Common myeloid progenitor, CD34-positive (primary cell): Measurements from ENCODE around the gene KCTD10.

Source experiments
- CTCF ChIA-PET: fragments of 350-600 bp; sonication (Branson Sonifier 250); formaldehyde crosslinking; loops from one replicate; lab custom pipeline; 2021; ENCODE audit warnings: antibody characterized with exemption; lab: Charles Lee
- POLR2A ChIA-PET: fragments of 350-600 bp; sonication (Branson Sonifier 250); formaldehyde crosslinking; loops from one replicate; lab custom pipeline; 2021; ENCODE audit warnings: antibody characterized with exemption; lab: Charles Lee
- DNase-seq, 3 donors: peaks; one replicate each; pipeline versions ENCODE4 v3.0.0 to v3.0.0-alpha.2; 2013
- H3K27ac ChIP-seq, 2 experiments: 1 replicate in 1 of 2; 2 replicates in 1 of 2; pipeline ENCODE4 v1.7.0; 2013; ENCODE audit warnings: inconsistent platforms in 2 of 2, low read length in 2 of 2, mild to moderate bottlenecking in 2 of 2, low read depth in 1 of 2, moderate library complexity in 1 of 2; ENCODE audit not compliant: severe bottlenecking in 2 of 2, insufficient read depth in 1 of 2, poor library complexity in 1 of 2
- H3K27me3 ChIP-seq, 5 experiments: replicated peaks in 2 of 5; 1 replicate in 3 of 5; 2 replicates in 2 of 5; pipeline versions ENCODE4 v1.6.1 to v1.7.0; 2013; ENCODE audit warnings: low read length in 4 of 5, mild to moderate bottlenecking in 2 of 5, moderate library complexity in 2 of 5, inconsistent platforms in 1 of 5; ENCODE audit not compliant: insufficient read depth in 5 of 5, control insufficient read depth in 4 of 5
- H3K36me3 ChIP-seq, 4 experiments: 1 replicate in 2 of 4; 2 replicates in 2 of 4; pipeline versions ENCODE4 v1.6.1 to v1.7.0; 2013; ENCODE audit warnings: low read length in 3 of 4, control low read depth in 1 of 4, mild to moderate bottlenecking in 1 of 4; ENCODE audit not compliant: control insufficient read depth in 4 of 4, insufficient read depth in 4 of 4
- H3K4me1 ChIP-seq, 4 experiments: 1 replicate in 3 of 4; 2 replicates in 1 of 4; pipeline versions ENCODE4 v1.6.1 to v1.7.1; 2013; ENCODE audit warnings: low read length in 3 of 4, mild to moderate bottlenecking in 3 of 4, control low read depth in 1 of 4, inconsistent platforms in 1 of 4, moderate library complexity in 1 of 4; ENCODE audit not compliant: control insufficient read depth in 4 of 4, insufficient read depth in 4 of 4; ENCODE audit errors: control extremely low read depth in 1 of 4
- H3K4me3 ChIP-seq, 7 experiments: 1 replicate in 4 of 7; 2 replicates in 3 of 7; pipeline versions ENCODE4 v1.5.1 to v1.7.0; 2013; ENCODE audit warnings: mild to moderate bottlenecking in 7 of 7, low read length in 6 of 7, moderate library complexity in 6 of 7, inconsistent platforms in 2 of 7, low read depth in 2 of 7, control low read depth in 1 of 7; ENCODE audit not compliant: insufficient read depth in 4 of 7, control insufficient read depth in 1 of 7; ENCODE audit errors: extremely low read depth in 1 of 7
- H3K9me3 ChIP-seq, 5 experiments: 1 replicate in 4 of 5; 2 replicates in 1 of 5; pipeline versions ENCODE4 v1.6.1 to v1.7.1; 2013; ENCODE audit warnings: low read length in 4 of 5, mild to moderate bottlenecking in 2 of 5, inconsistent platforms in 1 of 5, low read depth in 1 of 5, moderate library complexity in 1 of 5; ENCODE audit not compliant: control insufficient read depth in 4 of 5, insufficient read depth in 2 of 5; ENCODE audit errors: control extremely low read depth in 1 of 5
- WGBS: methylation state at CpG from one replicate; pipeline ENCODE4 v1.1.5; 2013; ENCODE audit not compliant: insufficient coverage; 5-methylcytosine and 5-hydroxymethylcytosine counted together

Gene KCTD10

DNA sequence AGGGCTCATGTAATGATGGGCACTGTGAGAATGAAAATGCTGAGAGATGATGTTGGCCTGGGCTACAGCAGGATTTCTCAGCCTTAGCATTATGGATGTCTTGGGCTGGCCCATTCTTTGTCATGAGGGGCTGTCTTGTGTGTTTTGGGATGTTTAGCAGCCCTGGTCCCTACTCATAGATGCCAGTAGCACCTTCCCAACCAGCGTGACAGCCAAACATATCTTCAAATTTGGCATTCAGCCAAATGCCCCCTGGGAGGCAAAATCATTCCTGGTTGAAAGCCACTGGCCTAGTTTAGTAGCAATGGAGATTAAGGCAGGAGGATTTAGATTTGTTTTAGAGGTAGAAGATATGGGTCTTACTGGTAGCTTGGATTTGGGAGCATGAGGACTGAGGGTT is 27.0 kb upstream of the KCTD10 start:
- Histone ChIP-seq H3K4me1 (no peaks in the 10 kb centered on the region), H3K36me3 (peaks cover 23 to 96% (median 68%) of the 10 kb centered on the region in 4 experiments), H3K27me3 (no peaks in the 10 kb centered on the region), H3K27ac (no peak overlapping the region), H3K4me3 (no peak overlapping the region), H3K9me3 (no peaks in the 10 kb centered on the region)
- POLR2A ChIA-PET, result no interaction called here
- CTCF ChIA-PET, result interaction anchor here (1.0 kb wide), 1 partner anchor 17 kb away, joined by 3 read pairs; no protein-coding TSS in a partner anchor
- no peak for DNase-seq
- WGBS, result no CpG with 5 or more reads among the region's 1 CpG

DNA sequence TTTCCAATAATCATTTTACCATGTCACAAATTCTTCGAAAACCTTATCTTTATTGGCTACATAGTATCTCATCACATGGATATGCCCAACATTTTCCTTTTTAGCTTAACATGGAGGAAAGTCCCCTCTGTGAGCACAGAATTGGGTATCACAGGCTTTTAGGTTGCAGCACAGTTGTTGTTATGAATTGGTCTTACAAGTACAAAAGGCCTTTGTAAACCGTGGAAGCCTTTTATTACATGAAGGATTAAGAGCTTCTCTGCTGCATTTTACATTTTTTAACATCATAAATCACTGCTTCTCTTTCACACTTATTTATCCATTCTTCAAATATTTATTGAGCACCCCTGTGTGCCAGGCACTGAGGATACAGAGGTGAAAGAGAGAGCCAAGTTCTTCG is 26.5 kb upstream of the KCTD10 start:
- Histone ChIP-seq H3K4me1 (no peaks in the 10 kb centered on the region), H3K27ac (no peak overlapping the region), H3K4me3 (no peak overlapping the region), H3K9me3 (no peaks in the 10 kb centered on the region), H3K36me3 (peaks cover 23 to 96% (median 70%) of the 10 kb centered on the region in 4 experiments), H3K27me3 (no peaks in the 10 kb centered on the region)
- 100% methylated on average over 1 of the region's 3 CpGs for WGBS
- ChIA-PET POLR2A (no interaction called here), CTCF (interaction anchor here (1.0 kb wide), 1 partner anchor 17 kb away, joined by 3 read pairs; no protein-coding TSS in a partner anchor)
- DNase-seq, result no peak

DNA sequence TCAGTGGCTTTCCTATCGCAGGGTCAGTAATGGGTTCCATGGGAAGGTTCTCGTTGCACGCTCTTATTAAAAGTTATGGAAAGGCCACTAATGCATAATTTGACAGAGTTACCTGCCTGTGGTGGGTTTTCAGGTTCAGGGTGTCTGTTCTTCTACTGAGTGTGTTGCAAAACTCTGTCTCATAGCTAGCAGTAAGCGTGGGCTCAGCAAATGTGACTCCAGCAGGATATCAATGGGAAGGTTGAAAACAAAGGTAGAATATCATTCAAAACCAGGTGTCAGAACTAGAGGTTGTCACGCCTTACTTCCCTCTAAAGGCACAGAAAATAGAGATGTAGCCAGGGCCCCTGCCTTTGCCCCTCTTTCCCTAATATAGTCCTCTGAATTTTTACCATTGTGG is 25.2 kb upstream of the KCTD10 start:
- no peak overlapping the region for H3K4me3 ChIP-seq
- ChIA-PET POLR2A (no interaction called here), CTCF (interaction anchor here (1.1 to 1.4 kb wide), 2 partner anchors 8 to 343 kb away, joined by 3 read pairs; no protein-coding TSS in a partner anchor)
- H3K9me3 ChIP-seq, result no peaks in the 10 kb centered on the region
- no peak overlapping the region for H3K27ac ChIP-seq
- H3K4me1 ChIP-seq, result no peaks in the 10 kb centered on the region
- H3K27me3 ChIP-seq, result no peaks in the 10 kb centered on the region
- peaks cover 14 to 96% (median 69%) of the 10 kb centered on the region in 4 experiments for H3K36me3 ChIP-seq
- no peak for DNase-seq
- 100% methylated on average over 5 of the region's 5 CpGs for WGBS

DNA sequence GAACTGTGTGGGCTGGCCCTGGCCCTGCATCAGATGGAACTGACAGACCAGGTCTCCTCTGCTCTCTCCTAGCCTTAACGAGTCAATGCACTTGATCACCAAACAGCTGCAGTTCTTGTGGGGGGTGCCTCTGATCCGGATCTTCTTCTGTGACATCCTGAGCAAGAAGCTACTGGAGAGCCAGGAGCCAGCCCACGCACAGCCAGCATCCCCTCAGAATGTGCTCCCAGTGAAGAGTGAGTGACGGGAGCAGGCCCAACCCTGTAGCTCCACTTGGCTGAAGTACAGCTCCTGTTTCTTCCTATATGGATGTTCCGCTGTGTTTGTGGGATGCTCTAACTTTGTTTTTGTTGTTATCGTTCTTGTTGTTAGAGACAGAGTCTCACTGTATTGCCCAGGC is 24.2 kb upstream of the KCTD10 start:
- ChIA-PET POLR2A (no interaction called here), CTCF (interaction anchor here (0.7 to 1.4 kb wide), 3 partner anchors 9 to 344 kb away, joined by 3 to 4 read pairs (median 3); no protein-coding TSS in a partner anchor)
- Histone ChIP-seq H3K36me3 (peaks cover 12 to 92% (median 64%) of the 10 kb centered on the region in 4 experiments), H3K27ac (no peak overlapping the region), H3K9me3 (no peaks in the 10 kb centered on the region), H3K27me3 (no peaks in the 10 kb centered on the region), H3K4me1 (no peaks in the 10 kb centered on the region), H3K4me3 (no peak overlapping the region)
- no peak for DNase-seq
- 98% methylated on average over 4 of the region's 6 CpGs for WGBS

DNA sequence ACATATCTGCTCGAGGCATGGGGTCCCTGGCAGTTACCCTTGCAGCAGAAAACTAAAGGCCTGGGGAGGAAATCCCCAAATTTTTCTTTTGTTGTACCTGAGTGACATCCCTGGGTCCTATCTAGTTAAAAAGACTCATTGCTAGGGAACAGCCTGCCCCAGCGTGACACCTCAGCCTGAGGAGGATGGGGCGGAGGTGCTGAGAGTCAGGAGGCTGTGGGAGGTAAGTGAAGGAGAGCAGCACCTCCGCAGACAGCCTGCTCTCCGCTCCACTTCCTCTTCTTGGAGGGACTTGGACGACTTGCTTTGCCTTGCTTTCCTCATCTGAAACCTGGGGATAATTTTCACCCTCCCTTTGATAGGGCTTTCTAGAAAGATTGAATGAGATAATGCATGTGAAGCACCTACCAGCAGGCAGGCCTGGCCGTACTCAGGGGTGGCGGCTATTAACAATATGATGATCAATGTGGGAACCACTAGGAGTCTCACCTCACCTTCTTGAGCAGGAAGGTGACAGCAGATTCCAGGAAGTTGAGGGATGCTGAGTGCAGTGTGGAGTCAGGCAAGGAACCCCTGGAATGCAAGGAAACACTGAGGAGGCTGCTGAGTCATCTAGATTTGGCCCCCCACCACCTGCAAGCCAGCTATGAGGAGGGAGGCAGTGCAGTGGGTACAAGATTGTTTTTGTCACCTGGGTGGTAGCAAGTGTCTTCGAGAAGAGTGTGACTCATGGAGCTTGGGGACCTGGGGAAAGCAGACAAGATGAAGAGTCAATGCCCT is 23.5 kb upstream of the KCTD10 start:
- no peaks in the 10 kb centered on the region for H3K27me3 ChIP-seq
- POLR2A ChIA-PET, result no interaction called here
- H3K36me3 ChIP-seq, result peaks cover 10 to 90% (median 60%) of the 10 kb centered on the region in 4 experiments
- no peaks in the 10 kb centered on the region for H3K4me1 ChIP-seq
- 98% methylated on average over 6 of the region's 9 CpGs for WGBS
- CTCF ChIA-PET, result no interaction called here
- H3K4me3 ChIP-seq, result no peak overlapping the region
- H3K9me3 ChIP-seq, result peaks cover 0 to 4% (median 0%) of the 10 kb centered on the region in 5 experiments
- no peak for DNase-seq
- no peak overlapping the region for H3K27ac ChIP-seq

DNA sequence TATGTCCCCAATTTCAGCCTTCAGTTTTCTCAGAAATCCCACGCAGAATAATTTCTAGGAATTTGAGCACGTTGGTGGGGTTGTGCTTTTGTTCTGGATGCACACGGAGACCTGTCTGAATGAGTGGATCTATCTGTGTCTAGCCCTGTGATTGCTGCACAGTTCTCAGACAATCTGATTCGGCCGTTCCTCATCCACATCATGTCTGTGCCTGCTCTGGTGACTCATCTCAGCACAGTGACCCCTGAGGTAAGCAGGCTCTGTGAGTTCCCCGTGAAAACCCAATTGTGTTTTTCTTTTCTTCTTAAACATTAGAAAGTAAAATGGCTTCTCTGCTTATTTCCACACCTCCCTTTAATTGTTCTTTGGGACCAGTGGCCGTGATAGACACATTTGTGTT is 20.6 kb upstream of the KCTD10 start:
- Histone ChIP-seq H3K4me1 (no peaks in the 10 kb centered on the region), H3K36me3 (peaks cover 16 to 78% (median 50%) of the 10 kb centered on the region in 4 experiments), H3K9me3 (peaks cover 0 to 4% (median 0%) of the 10 kb centered on the region in 5 experiments), H3K27me3 (no peaks in the 10 kb centered on the region), H3K4me3 (no peak overlapping the region), H3K27ac (no peak overlapping the region)
- ChIA-PET CTCF (no interaction called here), POLR2A (no interaction called here)
- WGBS, result 94% methylated on average over 6 of the region's 7 CpGs
- no peak for DNase-seq

DNA sequence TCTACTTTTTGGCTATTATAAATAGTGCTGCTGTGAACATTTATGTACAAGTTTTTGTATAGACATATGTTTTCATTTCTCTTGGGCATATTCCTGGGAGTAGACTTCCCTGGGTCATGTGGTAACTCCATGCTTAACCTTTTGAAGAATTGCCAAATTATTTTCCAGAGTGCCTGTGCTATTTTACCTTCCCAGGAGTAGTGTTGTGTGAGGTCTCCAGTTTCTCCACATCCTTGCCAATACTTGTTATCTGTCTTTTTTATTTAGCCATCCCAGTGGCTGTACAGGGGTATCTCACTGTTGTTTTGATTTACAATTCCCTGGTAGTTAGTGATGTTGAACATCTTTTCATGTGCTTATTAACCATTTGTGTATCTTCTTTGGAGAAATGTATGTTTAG is 19.2 kb upstream of the KCTD10 start:
- Histone ChIP-seq H3K36me3 (peaks cover 17 to 75% (median 45%) of the 10 kb centered on the region in 4 experiments), H3K27ac (no peak overlapping the region), H3K4me3 (no peak overlapping the region), H3K4me1 (no peaks in the 10 kb centered on the region), H3K27me3 (no peaks in the 10 kb centered on the region), H3K9me3 (peaks cover 0 to 4% (median 0%) of the 10 kb centered on the region in 5 experiments)
- no peak for DNase-seq
- POLR2A ChIA-PET, result no interaction called here
- CTCF ChIA-PET, result no interaction called here
